Measurements from ENCODE around the gene REPS2.

DNA sequence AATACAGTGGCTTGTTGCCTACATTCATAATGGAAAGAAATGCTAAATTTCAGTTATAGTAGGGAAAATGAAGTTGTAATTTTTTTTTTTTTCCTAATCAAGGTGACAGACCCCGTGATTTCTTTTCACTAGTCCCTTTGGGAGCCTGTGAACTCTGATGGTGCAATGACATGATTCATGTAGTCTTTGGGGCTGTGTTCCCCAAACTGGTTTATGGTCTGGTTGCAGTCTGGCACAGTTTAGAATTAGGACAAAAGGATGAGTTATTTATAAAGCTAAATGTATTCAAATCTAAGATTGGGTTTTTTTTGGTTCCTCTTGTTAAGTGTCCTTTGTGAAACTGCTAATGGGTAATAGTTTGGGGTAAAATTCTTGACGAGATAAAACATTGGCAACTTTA lies 66.0 kb downstream of the REPS2 start:
- TF ChIP-seq, protein P1, sequence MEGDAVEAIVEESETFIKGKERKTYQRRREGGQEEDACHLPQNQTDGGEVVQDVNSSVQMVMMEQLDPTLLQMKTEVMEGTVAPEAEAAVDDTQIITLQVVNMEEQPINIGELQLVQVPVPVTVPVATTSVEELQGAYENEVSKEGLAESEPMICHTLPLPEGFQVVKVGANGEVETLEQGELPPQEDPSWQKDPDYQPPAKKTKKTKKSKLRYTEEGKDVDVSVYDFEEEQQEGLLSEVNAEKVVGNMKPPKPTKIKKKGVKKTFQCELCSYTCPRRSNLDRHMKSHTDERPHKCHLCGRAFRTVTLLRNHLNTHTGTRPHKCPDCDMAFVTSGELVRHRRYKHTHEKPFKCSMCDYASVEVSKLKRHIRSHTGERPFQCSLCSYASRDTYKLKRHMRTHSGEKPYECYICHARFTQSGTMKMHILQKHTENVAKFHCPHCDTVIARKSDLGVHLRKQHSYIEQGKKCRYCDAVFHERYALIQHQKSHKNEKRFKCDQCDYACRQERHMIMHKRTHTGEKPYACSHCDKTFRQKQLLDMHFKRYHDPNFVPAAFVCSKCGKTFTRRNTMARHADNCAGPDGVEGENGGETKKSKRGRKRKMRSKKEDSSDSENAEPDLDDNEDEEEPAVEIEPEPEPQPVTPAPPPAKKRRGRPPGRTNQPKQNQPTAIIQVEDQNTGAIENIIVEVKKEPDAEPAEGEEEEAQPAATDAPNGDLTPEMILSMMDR (IDR thresholded peaks at IDR 0.05 in 2 of 3, conservative IDR thresholded peaks at IDR 0.05 in 1 of 3; ENCODE audit: insufficient read depth in 2 of 3, low read depth in 1 of 3, low read length in 3 of 3) = no peak
- TF ChIP-seq CHD4 (IDR thresholded peaks at IDR 0.05; ENCODE audit: insufficient read depth, insufficient replicate concordance, low read depth, low read length, poor library complexity, severe bottlenecking) (no peak), ZNF57 (CRISPR knock-in tag; IDR thresholded peaks at IDR 0.05) (no peak), MAFK (IDR thresholded peaks at IDR 0.05; ENCODE audit: low read length) (no peak), NFYB (IDR thresholded peaks at IDR 0.05; ENCODE audit: extremely low read depth, insufficient read length) (no peak), HDAC6 (IDR thresholded peaks at IDR 0.05; ENCODE audit: low read depth, low read length) (no peak), GTF2F1 (IDR thresholded peaks at IDR 0.05; ENCODE audit: low read depth, low read length) (no peak), CBX5 (IDR thresholded peaks at IDR 0.05; ENCODE audit: borderline replicate concordance, low read depth) (no peak)
- TF ChIP-seq, protein P2, sequence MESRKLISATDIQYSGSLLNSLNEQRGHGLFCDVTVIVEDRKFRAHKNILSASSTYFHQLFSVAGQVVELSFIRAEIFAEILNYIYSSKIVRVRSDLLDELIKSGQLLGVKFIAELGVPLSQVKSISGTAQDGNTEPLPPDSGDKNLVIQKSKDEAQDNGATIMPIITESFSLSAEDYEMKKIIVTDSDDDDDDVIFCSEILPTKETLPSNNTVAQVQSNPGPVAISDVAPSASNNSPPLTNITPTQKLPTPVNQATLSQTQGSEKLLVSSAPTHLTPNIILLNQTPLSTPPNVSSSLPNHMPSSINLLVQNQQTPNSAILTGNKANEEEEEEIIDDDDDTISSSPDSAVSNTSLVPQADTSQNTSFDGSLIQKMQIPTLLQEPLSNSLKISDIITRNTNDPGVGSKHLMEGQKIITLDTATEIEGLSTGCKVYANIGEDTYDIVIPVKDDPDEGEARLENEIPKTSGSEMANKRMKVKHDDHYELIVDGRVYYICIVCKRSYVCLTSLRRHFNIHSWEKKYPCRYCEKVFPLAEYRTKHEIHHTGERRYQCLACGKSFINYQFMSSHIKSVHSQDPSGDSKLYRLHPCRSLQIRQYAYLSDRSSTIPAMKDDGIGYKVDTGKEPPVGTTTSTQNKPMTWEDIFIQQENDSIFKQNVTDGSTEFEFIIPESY (CRISPR knock-in tag; IDR thresholded peaks at IDR 0.05) = no peak
- TF ChIP-seq, protein P3, sequence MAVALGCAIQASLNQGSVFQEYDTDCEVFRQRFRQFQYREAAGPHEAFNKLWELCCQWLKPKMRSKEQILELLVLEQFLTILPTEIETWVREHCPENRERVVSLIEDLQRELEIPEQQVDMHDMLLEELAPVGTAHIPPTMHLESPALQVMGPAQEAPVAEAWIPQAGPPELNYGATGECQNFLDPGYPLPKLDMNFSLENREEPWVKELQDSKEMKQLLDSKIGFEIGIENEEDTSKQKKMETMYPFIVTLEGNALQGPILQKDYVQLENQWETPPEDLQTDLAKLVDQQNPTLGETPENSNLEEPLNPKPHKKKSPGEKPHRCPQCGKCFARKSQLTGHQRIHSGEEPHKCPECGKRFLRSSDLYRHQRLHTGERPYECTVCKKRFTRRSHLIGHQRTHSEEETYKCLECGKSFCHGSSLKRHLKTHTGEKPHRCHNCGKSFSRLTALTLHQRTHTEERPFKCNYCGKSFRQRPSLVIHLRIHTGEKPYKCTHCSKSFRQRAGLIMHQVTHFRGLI (CRISPR knock-in tag; IDR thresholded peaks at IDR 0.05) = no peak
